Activated CD8-positive, alpha-beta memory T cell treated with anti-CD3 and anti-CD28 coated beads, Interleukin-2, amount 10 ng/mL, durations not matched to agents 7 days and 5 days (primary cell): ENCODE data around the gene ISCA1. TPM values are rescaled to one million over a fixed set of nuclear protein-coding genes. Genes with fewer than 3 reads are reported as not detected.

Experiments
- ATAC-seq: fragments of 150-1000 bp; cut with Tn5 transposase; one replicate; pipeline ENCODE4 v1.10.0; 2021; ENCODE audit warnings: moderate library complexity
- CTCF ChIA-PET: fragments of 350-600 bp; sonication (Branson Sonifier 250); formaldehyde crosslinking; loops from one replicate; lab custom pipeline; 2021; ENCODE audit warnings: antibody characterized with exemption; lab: Charles Lee
- DNase-seq: peaks from one replicate; pipeline ENCODE4 v3.0.0-alpha.2; 2020
- H3K27ac Mint-ChIP-seq: one replicate; pipeline ENCODE4 v1.8.0; 2021; ENCODE audit warnings: mild to moderate bottlenecking, mixed read lengths
- H3K27me3 Mint-ChIP-seq: one replicate; pipeline ENCODE4 v1.8.0; 2021; ENCODE audit warnings: mixed read lengths
- H3K36me3 Mint-ChIP-seq: one replicate; pipeline ENCODE4 v1.8.0; 2021; ENCODE audit warnings: mild to moderate bottlenecking, mixed read lengths
- H3K4me1 Mint-ChIP-seq: one replicate; pipeline ENCODE4 v1.8.0; 2021; ENCODE audit warnings: mixed read lengths
- H3K4me3 Mint-ChIP-seq: one replicate; pipeline ENCODE4 v1.8.0; 2021; ENCODE audit warnings: mild to moderate bottlenecking, moderate library complexity, mixed read lengths
- H3K9me3 Mint-ChIP-seq: one replicate; pipeline ENCODE4 v1.8.0; 2022; ENCODE audit warnings: low read depth, mixed read lengths
- total RNA-seq, 2 experiments: library from RNA; stranded (reverse); gene quantifications; one replicate each; pipeline ENCODE4 v1.2.3, GENCODE V29; 2021

The ISCA1 gene
- total RNA-seq, 2 experiments from 2014 or later: 16.3 to 20.0 TPM

DNA sequence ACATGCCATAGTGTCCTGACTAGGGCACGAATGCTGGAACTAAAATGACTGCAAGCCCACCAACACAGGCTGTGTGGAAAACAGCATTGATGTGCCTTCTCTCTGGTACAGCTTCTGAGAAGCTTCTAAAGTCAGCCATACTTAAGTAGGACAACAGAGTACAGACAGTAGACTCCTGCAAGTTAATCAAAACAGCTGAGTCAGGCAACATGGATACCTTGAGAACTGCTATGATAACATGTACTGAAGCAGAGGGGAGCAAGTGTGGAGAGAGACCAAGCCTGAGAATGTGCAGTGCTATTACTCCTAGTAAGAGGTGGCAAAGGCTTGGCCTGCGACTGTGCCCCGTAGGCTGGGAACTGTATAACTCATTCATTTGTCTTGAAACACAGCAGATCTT lies 2.5 kb downstream of the ISCA1 start:
- Mint-ChIP-seq H3K27ac (no peak overlapping the region), H3K27me3 (no peaks in the 10 kb centered on the region), H3K36me3 (peaks cover 6% of the 10 kb centered on the region), H3K4me1 (peaks cover 45% of the 10 kb centered on the region), H3K4me3 (no peak overlapping the region), H3K9me3 (no peaks in the 10 kb centered on the region)
- ATAC-seq: no peak
- CTCF ChIA-PET: interaction anchor here (0.7 kb wide), 1 partner anchor 16 kb away, joined by 3 read pairs; no protein-coding TSS in a partner anchor
- DNase-seq: no peak

DNA sequence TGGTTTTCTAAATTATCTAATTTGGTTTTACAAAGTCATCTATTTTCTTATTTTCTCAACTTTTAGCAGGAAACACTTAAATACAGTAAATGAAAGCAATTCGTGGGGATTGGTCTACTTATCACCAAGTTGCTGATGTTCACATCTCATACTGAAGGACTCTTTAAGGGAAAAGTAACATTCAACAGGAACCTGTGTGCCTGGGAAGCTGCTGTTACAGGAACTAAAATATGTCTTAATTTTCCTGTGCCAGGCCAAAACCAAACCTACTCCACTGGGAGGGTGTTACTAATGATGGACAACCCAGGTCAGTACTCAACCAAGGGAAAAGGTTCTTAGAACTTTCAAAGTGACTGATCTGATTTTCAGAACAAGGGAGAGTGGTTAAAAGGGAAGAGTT lies 5.3 kb downstream of the ISCA1 start:
- Mint-ChIP-seq H3K9me3 (no peaks in the 10 kb centered on the region), H3K4me1 (peaks cover 32% of the 10 kb centered on the region), H3K4me3 (no peak overlapping the region), H3K36me3 (peaks cover 19% of the 10 kb centered on the region), H3K27me3 (no peaks in the 10 kb centered on the region), H3K27ac (no peak overlapping the region)
- DNase-seq (no peak), ATAC-seq (no peak)
- CTCF ChIA-PET: interaction anchor here (1.0 to 2.2 kb wide), 3 partner anchors 10 to 600 kb away, joined by 3 to 6 read pairs (median 3); no protein-coding TSS in a partner anchor

DNA sequence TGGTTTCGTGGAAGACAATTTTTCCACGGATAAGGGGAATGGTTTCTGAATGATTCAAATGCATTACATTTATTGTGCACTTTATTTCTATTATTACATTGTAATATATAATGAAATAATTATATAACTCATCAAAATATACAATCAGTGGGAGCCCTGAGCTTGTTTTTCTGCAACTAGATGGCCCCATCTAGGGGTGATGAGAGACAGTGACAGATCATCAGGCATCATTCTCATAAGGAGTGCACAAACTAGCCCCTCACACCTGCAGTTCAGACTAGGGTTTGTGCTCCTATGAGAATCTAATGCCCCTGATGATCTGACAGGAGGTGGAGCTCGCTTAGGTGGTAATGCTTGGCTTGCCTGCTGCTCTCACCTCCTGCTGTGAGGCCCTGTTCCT lies 6.4 kb downstream of the ISCA1 start:
- Mint-ChIP-seq H3K4me1 (peaks cover 26% of the 10 kb centered on the region), H3K9me3 (no peaks in the 10 kb centered on the region), H3K27me3 (no peaks in the 10 kb centered on the region), H3K4me3 (no peak overlapping the region), H3K36me3 (peaks cover 27% of the 10 kb centered on the region), H3K27ac (no peak overlapping the region)
- CTCF ChIA-PET: interaction anchor here (0.7 to 2.2 kb wide), 2 partner anchors 9 to 74 kb away, joined by 3 to 6 read pairs; no protein-coding TSS in a partner anchor
- no peak for DNase-seq
- no peak for ATAC-seq

DNA sequence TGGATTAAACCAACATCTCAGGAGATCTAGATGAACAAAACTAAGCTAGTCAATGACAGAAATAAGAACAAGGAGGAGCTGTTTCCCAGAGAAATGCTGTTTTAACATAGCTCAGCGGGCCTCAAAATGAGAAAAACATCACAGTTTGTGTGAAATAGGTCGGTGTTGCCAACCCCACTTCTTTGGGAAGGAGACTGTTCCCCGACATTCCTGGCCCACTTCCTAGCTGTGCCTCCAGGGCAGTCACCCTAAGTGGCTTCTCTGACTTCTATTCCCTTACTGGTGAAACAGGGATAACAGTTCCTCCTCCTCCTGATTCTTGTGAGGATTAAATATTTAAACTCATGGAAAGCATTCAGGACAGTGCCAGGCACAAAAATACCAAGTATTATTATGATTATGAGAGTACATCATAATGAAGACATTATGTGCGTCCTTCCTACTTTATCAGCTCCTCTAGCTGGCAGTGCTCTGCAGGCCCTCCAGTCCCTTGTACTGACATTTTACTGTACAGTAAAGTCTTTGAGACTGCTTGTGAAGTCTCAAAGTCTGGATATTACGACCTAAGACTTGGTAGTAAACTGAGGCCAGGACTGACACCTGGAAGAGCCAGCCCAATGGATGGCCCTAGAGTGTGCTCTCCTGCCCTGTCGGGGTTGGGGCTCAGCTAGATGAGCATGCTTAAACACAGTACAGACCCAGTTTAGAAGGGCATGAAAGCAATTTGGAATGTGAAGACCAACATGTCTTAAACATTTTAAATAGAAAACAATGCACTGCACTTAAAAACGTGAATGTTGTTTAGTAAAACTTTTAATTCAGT lies 7.3 kb downstream of the ISCA1 start:
- H3K4me1 Mint-ChIP-seq: peaks cover 20% of the 10 kb centered on the region
- no peaks in the 10 kb centered on the region for H3K9me3 Mint-ChIP-seq
- no peak overlapping the region for H3K4me3 Mint-ChIP-seq
- no peak for ATAC-seq
- no peak for DNase-seq
- CTCF ChIA-PET: no interaction called here
- peaks cover 27% of the 10 kb centered on the region for H3K36me3 Mint-ChIP-seq
- H3K27me3 Mint-ChIP-seq: no peaks in the 10 kb centered on the region
- no peak overlapping the region for H3K27ac Mint-ChIP-seq

DNA sequence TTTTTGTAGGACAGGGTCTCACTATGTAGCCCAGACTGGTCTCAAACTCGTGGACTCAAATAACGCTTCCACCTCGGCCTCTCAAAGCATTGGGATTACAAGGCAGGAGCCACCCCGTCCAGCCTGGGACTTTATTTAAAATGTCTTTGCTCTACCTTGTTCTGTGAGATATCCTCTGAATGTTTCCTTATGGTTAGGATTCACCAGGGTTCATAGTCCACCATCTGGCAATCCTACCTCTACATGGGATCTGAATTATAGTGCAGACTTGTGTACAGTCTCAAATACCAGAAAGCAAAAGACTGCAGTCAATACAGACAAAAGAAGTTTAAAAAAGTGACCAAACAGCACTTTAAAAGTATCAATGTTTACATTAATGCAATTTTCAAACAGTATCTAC lies 10.1 kb downstream of the ISCA1 start:
- no peak overlapping the region for H3K27ac Mint-ChIP-seq
- DNase-seq (no peak), ATAC-seq (no peak)
- H3K36me3 Mint-ChIP-seq: peaks cover 29% of the 10 kb centered on the region
- no peaks in the 10 kb centered on the region for H3K9me3 Mint-ChIP-seq
- H3K4me3 Mint-ChIP-seq: no peak overlapping the region
- CTCF ChIA-PET: no interaction called here
- H3K27me3 Mint-ChIP-seq: no peaks in the 10 kb centered on the region
- peaks cover 5% of the 10 kb centered on the region for H3K4me1 Mint-ChIP-seq

DNA sequence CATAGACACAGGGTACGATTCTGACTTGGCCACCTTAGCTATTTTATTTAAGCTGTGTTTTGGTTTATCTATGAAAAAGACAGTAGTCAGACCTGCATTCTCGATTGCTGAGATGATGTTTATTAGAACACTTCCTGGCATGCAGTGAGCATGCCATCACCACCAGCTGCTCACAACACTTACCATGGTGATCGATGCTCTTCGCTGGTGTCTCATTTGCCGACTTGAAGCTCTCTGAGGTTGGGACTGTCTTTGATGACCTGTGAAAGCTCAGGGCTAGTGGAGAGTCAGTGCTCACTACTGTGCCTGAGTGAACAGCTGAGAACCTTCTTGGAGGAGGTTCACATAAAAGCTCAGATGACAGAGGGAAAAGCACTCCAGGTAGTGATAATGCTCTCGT lies 18.5 kb downstream of the ISCA1 start:
- no peaks in the 10 kb centered on the region for H3K27me3 Mint-ChIP-seq
- no peak overlapping the region for H3K27ac Mint-ChIP-seq
- ATAC-seq (no peak), DNase-seq (no peak)
- H3K4me1 Mint-ChIP-seq: peaks cover 1% of the 10 kb centered on the region
- H3K9me3 Mint-ChIP-seq: no peaks in the 10 kb centered on the region
- CTCF ChIA-PET: interaction anchor here (0.6 to 1.1 kb wide), 2 partner anchors 8 to 16 kb away, joined by 3 read pairs; no protein-coding TSS in a partner anchor
- peaks cover 10% of the 10 kb centered on the region for H3K36me3 Mint-ChIP-seq
- H3K4me3 Mint-ChIP-seq: no peak overlapping the region

DNA sequence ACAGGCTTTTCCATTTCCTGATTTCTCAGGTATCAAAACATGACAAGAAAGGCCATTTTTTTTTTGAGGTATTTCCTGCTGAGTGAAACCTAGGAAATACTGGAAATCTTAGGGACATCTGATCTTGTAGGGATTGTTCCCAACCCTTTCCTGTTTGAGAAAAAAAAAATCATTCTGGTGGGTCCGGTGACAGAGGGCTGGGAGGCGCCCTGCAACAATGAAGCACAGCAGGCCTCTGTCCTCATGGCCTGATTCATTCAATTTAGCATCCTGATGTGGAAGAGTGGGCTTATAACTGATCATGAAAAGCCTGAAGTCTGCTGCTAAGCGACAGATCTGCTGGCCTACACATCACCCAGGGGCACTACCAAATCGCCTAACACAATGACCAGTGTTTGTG lies 19.8 kb downstream of the ISCA1 start:
- Mint-ChIP-seq H3K4me3 (no peak overlapping the region), H3K36me3 (peaks cover 10% of the 10 kb centered on the region), H3K27ac (no peak overlapping the region), H3K9me3 (no peaks in the 10 kb centered on the region), H3K27me3 (no peaks in the 10 kb centered on the region), H3K4me1 (peaks cover 1% of the 10 kb centered on the region)
- CTCF ChIA-PET: interaction anchor here (1.2 kb wide), 1 partner anchor 60 kb away, joined by 4 read pairs; no protein-coding TSS in a partner anchor
- DNase-seq: no peak
- ATAC-seq: no peak

DNA sequence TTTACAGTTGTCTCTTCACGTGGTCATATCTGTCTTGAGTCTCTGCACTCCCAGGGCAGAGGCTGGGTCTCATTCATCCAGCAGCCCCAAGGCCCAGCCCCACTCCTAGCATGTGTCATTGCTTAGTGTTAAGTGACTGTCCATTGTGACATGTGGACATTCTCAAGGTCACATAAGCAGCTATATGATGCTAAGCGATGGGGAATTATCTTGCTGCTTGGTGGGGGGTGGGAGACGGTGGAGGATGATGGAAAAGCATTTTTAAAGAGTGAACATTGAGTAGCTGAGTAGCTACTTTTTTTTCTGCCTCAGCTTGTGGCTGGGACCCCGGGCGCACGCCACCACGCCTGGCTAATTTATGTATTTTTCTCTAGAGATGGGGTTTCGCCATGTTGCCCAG lies 22.8 kb downstream of the ISCA1 start, which contains the start of gene C9orf153:
TSS of gene C9orf153 (minus strand) at position 101 of the 400 bp plus-strand sequence. CDS start 30,054 bp downstream, outside the sequence.
- H3K27ac Mint-ChIP-seq: no peak within 1 kb of the TSS
- H3K27me3 Mint-ChIP-seq: no peaks in the 10 kb centered on the region
- DNase-seq (no peak), ATAC-seq (no peak)
- H3K36me3 Mint-ChIP-seq: peaks cover 5% of the 10 kb centered on the region
- H3K9me3 Mint-ChIP-seq: no peaks in the 10 kb centered on the region
- no peaks in the 10 kb centered on the region for H3K4me1 Mint-ChIP-seq
- CTCF ChIA-PET: no interaction called here
- no peak within 1 kb of the TSS for H3K4me3 Mint-ChIP-seq

DNA sequence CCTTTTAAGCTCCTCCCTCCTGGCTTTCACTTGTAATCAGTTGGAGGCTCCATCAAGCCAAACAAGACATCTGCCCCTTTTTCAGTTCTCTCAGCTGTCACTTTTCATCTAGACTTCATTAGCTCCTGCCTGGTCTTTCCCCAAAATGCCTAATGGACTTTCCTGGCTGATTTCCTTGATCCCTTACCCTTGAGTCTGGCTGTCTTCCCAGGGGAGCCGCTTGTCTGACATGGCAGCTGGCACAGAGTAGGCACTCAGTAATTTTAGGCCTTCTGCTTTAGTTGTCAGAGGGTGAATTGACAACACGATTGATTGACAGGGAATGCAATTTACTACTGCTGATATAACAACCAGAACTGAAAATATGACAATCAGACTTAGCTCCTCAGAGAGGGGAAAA lies 24.9 kb downstream of the ISCA1 start:
- no peak for DNase-seq
- Mint-ChIP-seq H3K4me3 (no peak overlapping the region), H3K27ac (no peak overlapping the region), H3K4me1 (no peaks in the 10 kb centered on the region), H3K36me3 (peaks cover 4% of the 10 kb centered on the region), H3K27me3 (peaks cover 3% of the 10 kb centered on the region), H3K9me3 (peaks cover 4% of the 10 kb centered on the region)
- ATAC-seq: no peak
- CTCF ChIA-PET: interaction anchor here (1.4 kb wide), 1 partner anchor 9 kb away, joined by 3 read pairs; no protein-coding TSS in a partner anchor

DNA sequence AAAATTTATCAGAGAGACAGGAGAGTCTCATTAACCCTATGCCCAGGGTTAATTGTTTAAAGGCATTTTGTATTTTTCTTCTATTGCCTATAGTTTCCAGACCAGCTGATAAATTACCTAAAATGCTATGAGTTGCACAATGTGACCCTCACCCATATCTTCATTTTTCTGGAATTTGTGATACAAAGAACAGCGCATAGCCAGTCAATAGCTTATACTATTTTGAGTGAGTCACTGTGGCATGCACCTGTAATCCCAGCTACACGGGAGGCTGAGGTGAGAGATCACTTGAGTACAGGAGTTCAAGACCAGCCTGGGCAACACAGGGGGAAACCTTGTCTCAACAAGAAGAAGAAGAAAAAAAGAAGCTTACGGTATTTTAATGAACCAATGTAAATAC lies 25.7 kb downstream of the ISCA1 start:
- Mint-ChIP-seq H3K27me3 (peaks cover 3% of the 10 kb centered on the region), H3K36me3 (peaks cover 5% of the 10 kb centered on the region), H3K9me3 (peaks cover 8% of the 10 kb centered on the region), H3K27ac (no peak overlapping the region), H3K4me1 (no peaks in the 10 kb centered on the region), H3K4me3 (no peak overlapping the region)
- no peak for ATAC-seq
- CTCF ChIA-PET: interaction anchor here (1.4 kb wide), 1 partner anchor 26 kb away, joined by 3 read pairs; the partner anchor contains the start of gene ISCA1
- no peak for DNase-seq

DNA sequence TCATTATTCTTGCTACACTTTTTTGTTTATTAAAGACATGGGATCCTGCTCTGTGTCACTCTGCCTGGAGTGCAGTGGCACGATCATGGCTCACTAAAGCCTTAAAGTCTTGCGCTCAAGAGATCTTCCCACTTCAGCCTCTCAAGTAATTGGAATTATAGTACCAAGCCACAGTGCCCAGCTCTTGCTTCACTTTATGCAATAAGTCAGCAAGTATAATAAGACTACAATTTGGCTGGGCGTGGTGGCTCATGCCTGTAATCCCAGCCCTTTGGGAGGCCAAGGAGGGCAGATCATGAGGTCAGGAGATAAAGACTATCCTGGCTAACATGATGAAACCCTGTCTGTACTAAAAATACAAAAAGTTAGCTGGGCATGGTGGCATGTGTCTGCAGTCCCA lies 28.8 kb downstream of the ISCA1 start:
- Mint-ChIP-seq H3K27me3 (peaks cover 3% of the 10 kb centered on the region), H3K9me3 (peaks cover 8% of the 10 kb centered on the region), H3K36me3 (peaks cover 4% of the 10 kb centered on the region), H3K4me3 (no peak overlapping the region), H3K4me1 (no peaks in the 10 kb centered on the region), H3K27ac (no peak overlapping the region)
- ATAC-seq (no peak), DNase-seq (no peak)
- CTCF ChIA-PET: no interaction called here

DNA sequence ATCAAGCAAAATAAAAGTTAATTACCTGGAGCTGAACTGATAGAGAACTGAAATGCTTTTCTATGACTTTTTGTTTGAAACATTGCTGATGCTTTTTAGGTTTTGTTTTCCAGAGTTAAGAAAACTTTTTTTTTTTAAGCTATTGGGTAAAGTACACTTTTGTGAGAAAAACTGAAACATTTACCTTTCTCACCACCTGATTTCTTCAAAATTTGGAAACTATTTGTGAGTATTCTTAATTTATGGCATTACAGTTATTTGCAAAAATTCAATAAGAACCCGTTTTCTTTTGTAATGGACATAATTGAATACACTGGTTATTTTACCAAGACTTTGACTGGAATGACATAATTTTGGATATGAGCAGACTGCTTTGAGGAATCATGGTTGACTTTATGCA lies 29.5 kb downstream of the ISCA1 start:
- peaks cover 4% of the 10 kb centered on the region for H3K36me3 Mint-ChIP-seq
- H3K27ac Mint-ChIP-seq: no peak overlapping the region
- H3K9me3 Mint-ChIP-seq: peaks cover 8% of the 10 kb centered on the region
- H3K27me3 Mint-ChIP-seq: peaks cover 3% of the 10 kb centered on the region
- DNase-seq (no peak), ATAC-seq (no peak)
- no peaks in the 10 kb centered on the region for H3K4me1 Mint-ChIP-seq
- H3K4me3 Mint-ChIP-seq: no peak overlapping the region
- CTCF ChIA-PET: interaction anchor here (0.9 kb wide), 1 partner anchor 12 kb away, joined by 3 read pairs; no protein-coding TSS in a partner anchor

DNA sequence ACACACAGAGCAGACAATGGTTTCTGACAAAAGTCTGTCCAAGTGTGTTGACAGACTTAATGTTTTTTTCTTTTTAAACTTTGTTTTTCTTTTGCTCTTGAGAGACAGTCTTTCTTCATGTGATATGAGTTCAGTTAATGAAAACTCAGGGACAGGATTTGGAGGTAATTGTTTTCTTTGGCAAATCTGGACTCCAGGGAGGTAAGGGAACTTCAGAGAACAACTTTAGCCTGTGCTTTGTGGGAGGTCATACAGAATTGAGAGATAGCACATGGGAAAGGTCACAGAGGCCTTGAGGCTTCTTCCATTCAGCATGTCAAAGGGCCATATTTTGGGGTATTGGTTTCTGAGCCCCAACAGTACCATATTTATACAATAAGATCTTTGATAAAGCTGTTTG lies 32.2 kb downstream of the ISCA1 start:
- H3K9me3 Mint-ChIP-seq: peaks cover 8% of the 10 kb centered on the region
- H3K4me1 Mint-ChIP-seq: no peaks in the 10 kb centered on the region
- CTCF ChIA-PET: no interaction called here
- H3K27me3 Mint-ChIP-seq: peaks cover 5% of the 10 kb centered on the region
- ATAC-seq: no peak
- DNase-seq: no peak
- H3K27ac Mint-ChIP-seq: no peak overlapping the region
- peaks cover 3% of the 10 kb centered on the region for H3K36me3 Mint-ChIP-seq
- H3K4me3 Mint-ChIP-seq: no peak overlapping the region

DNA sequence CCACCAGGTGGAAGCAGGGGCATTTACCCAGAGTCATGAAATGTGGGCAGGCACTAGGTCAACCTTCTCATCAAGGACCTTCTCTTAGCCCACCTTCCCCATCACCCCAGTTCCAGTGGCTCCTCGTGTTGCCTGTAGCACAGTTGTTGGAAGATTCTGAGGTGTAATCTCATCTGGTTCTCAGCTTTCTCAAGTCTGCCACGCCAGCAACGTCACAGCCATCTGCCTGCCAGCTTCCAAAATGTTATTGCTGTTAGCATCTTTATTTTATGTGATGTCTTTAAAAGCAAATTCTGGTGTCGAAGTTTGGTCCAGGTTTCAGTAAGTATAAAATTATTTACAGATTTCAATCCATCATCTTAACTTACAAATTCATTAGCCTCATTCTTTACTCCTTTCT lies 33.6 kb downstream of the ISCA1 start:
- CTCF ChIA-PET: no interaction called here
- H3K4me3 Mint-ChIP-seq: no peak overlapping the region
- H3K9me3 Mint-ChIP-seq: peaks cover 7% of the 10 kb centered on the region
- H3K36me3 Mint-ChIP-seq: peaks cover 3% of the 10 kb centered on the region
- no peak overlapping the region for H3K27ac Mint-ChIP-seq
- H3K4me1 Mint-ChIP-seq: no peaks in the 10 kb centered on the region
- ATAC-seq (no peak), DNase-seq (no peak)
- H3K27me3 Mint-ChIP-seq: peaks cover 5% of the 10 kb centered on the region
